Activated T-helper 2 cell treated with anti-CD3 and anti-CD28 coated beads, Interferon-gamma antibody, Interleukin-2, Interleukin-4, amounts not matched to agents 10 μg/mL and 5 μg/mL and 100 μg/mL, durations not matched to agents 14 hours and 24 hours and 36 hours (primary cell): ENCODE results near the gene COQ4. TPM values are rescaled to one million over a fixed set of nuclear protein-coding genes. Genes with fewer than 3 reads are reported as not detected.
A peak's percentile ranks its signal among the peaks of the same experiment; 100 is the strongest.

Experiments
- DNase-seq: peaks from one replicate; pipeline ENCODE4 v3.0.0; 2021; ENCODE audit warnings: low spot score
- H3K27ac Mint-ChIP-seq: one replicate; pipeline ENCODE4 v1.8.0; 2021; ENCODE audit warnings: mixed read lengths
- H3K27me3 Mint-ChIP-seq: one replicate; pipeline ENCODE4 v1.8.0; 2021; ENCODE audit warnings: low read depth, mixed read lengths
- H3K36me3 Mint-ChIP-seq: one replicate; pipeline ENCODE4 v1.8.0; 2021; ENCODE audit warnings: low read depth, mixed read lengths
- H3K4me1 Mint-ChIP-seq: one replicate; pipeline ENCODE4 v1.8.0; 2021; ENCODE audit warnings: low read depth, mixed read lengths
- H3K4me3 Mint-ChIP-seq: one replicate; pipeline ENCODE4 v1.8.0; 2021; ENCODE audit warnings: low read depth, mild to moderate bottlenecking, moderate library complexity, mixed read lengths
- H3K9me3 Mint-ChIP-seq: one replicate; pipeline ENCODE4 v1.8.0; 2021; ENCODE audit warnings: mixed read lengths
- intact Hi-C: fragments of 100-400 bp; cut with micrococcal nuclease; formaldehyde crosslinking; loops from one replicate; pipeline ENCODE4 v1.15.1; 2023
- total RNA-seq: library from RNA; stranded (reverse); gene quantifications from 2 replicates; pipeline ENCODE4 v1.2.3, GENCODE V29; 2022

Gene COQ4
- total RNA-seq, 1 donor from 2014 or later: 49.6 TPM

DNA sequence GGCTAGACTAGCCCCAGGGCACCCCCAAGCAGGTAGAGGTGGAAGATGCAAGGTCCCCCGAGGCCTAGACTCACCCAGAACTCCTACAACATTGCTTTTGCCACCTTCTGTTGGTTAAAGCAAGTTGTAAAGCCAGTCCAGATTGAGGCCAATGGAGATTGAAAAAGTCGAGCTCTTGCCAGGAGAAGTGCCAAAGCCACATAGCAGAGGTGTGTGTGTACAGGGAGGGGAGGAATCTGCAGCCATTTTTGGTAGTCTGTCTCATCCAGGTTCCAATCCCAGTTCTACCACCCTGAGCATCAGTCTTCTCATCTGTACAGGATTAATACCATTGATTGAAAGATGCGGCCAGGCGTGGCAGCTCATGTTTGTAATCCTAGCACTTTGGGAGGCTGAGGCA is 36.2 kb downstream of the COQ4 start:
- H3K4me3 Mint-ChIP-seq: no peak overlapping the region
- H3K27me3 Mint-ChIP-seq: no peaks in the 10 kb centered on the region
- DNase-seq: no peak
- peaks cover 19% of the 10 kb centered on the region for H3K36me3 Mint-ChIP-seq
- H3K9me3 Mint-ChIP-seq: no peaks in the 10 kb centered on the region
- H3K27ac Mint-ChIP-seq: no peak overlapping the region
- intact Hi-C loops: no loop called here
- peaks cover 10% of the 10 kb centered on the region for H3K4me1 Mint-ChIP-seq

DNA sequence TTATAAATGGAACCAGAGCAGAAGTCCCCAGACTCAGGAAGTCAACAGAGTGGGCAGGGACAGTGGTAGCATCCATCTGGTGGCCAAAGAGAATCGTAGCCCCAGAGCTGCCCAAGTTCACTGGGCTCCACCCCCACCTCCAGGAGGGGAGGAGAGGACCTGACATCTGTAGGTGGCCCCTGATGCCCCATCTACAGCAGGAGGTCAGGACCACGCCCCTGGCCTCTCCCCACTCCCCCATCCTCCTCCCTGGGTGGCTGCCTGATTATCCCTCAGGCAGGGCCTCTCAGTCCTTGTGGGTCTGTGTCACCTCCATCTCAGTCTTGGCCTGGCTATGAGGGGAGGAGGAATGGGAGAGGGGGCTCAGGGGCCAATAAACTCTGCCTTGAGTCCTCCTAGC is 38.2 kb downstream of the COQ4 start:
- Mint-ChIP-seq H3K27me3 (no peaks in the 10 kb centered on the region), H3K4me1 (peaks cover 13% of the 10 kb centered on the region), H3K9me3 (no peaks in the 10 kb centered on the region), H3K36me3 (peaks cover 12% of the 10 kb centered on the region), H3K27ac (no peak overlapping the region), H3K4me3 (no peak overlapping the region)
- DNase-seq: no peak
- intact Hi-C loops: no loop called here

DNA sequence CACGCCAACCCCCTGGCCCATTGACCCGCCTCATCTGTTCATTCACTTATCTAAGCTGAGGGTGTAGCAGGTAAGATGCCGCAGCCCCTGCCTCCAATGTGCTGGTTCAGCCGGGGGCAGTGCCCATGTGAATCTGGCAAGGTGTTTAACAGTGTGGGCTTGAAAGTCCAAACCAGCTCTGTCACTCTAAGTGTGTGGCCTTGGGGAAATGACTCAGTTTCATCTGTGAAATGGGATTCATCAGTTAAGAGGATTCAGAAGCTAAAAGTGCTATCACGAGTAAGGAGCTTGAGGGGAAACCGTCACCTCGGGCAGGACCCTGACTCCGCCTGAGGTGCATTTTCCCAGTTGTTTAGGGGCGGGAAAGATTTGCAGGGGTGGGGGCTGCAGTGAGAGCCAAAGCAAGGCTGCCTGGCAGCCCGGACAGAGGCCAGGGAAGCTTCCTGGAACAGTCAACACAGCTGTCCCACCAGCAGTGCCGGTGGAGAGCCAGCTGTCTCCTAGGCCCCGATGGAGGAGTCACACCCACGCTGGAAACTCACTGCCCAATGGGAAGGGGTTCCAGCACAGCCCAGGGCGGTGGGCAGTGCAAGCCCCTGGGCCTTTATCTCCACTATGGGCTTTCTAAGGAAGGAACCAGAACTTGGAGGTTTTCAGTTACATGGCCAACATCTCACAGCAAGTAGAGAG is 38.8 kb downstream of the COQ4 start:
- peaks cover 7% of the 10 kb centered on the region for H3K36me3 Mint-ChIP-seq
- no peak for DNase-seq
- H3K4me3 Mint-ChIP-seq: peak overlapping the region; percentile 74
- intact Hi-C loops: no loop called here
- H3K27ac Mint-ChIP-seq: peak overlapping the region; percentile 36
- no peaks in the 10 kb centered on the region for H3K9me3 Mint-ChIP-seq
- peaks cover 13% of the 10 kb centered on the region for H3K4me1 Mint-ChIP-seq
- H3K27me3 Mint-ChIP-seq: no peaks in the 10 kb centered on the region

DNA sequence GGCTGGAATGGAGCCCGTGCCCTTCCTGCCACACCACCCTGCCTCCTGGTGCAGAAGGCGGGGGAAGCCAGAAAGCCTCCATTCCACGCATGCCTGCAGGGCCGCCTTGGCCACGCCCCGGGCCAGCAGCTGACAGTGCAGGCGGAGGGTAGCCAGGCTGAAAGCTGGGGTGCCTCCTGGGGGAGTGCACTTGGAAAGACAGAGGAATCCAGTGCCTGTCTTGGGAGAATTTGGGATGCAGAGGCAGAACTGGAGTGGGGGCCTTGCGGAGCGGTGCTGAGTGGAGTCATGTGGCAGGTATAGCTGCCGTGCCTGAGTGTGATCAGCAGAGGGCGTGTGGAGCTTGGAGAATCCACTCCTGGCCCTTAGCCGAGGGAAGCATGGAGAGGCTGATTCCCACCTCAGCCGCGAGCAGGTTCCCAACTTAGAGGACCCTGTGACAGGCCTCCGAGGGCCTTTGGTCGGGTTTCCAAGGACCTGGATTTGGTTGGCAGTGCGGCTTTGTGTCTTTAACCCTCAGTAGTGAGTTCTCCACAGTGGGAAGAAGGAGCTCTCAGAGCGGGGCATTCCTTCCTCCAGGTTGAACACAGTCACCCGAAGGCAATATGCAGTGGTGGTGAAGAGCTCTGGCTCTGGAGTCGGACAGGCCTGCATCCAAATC is 39.5 kb downstream of the COQ4 start:
- Mint-ChIP-seq H3K27me3 (no peaks in the 10 kb centered on the region), H3K27ac (no peak overlapping the region)

DNA sequence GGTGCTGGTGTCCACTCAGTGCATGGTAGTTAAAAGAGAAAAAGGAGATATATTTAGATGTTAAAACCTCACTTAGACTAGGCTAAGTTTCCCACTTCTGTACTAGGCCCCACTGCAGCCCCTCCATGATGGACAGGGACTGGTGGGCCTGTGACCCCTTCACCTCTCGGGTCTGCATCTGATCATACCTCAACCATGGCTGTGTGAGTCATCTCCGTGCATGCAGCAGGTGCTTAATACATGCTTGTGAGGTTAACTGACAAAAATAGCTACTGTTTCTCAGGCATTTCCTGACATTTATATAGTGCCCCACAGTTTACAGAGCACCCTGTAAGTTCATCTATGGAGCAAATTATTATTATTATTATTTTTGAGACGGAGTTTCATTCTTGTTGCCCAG is 40.1 kb downstream of the COQ4 start:
- intact Hi-C loops: loop anchor here (1.0 kb wide), 1 partner anchor 50 kb away; no protein-coding TSS in a partner anchor
- DNase-seq: no peak
- Mint-ChIP-seq H3K27ac (no peak overlapping the region), H3K36me3 (peaks cover 3% of the 10 kb centered on the region), H3K4me1 (peaks cover 13% of the 10 kb centered on the region), H3K27me3 (no peaks in the 10 kb centered on the region), H3K9me3 (no peaks in the 10 kb centered on the region), H3K4me3 (no peak overlapping the region)

More for the DNA sequence above, 39.5 kb downstream of the COQ4 start:
- peaks cover 7% of the 10 kb centered on the region for H3K36me3 Mint-ChIP-seq
- H3K4me3 Mint-ChIP-seq: peak overlapping the region; percentile 74
- H3K9me3 Mint-ChIP-seq: no peaks in the 10 kb centered on the region
- intact Hi-C loops: loop anchor here (1.0 kb wide), 1 partner anchor 50 kb away; no protein-coding TSS in a partner anchor
- H3K4me1 Mint-ChIP-seq: peaks cover 13% of the 10 kb centered on the region
- peak; percentile 63 for DNase-seq

DNA sequence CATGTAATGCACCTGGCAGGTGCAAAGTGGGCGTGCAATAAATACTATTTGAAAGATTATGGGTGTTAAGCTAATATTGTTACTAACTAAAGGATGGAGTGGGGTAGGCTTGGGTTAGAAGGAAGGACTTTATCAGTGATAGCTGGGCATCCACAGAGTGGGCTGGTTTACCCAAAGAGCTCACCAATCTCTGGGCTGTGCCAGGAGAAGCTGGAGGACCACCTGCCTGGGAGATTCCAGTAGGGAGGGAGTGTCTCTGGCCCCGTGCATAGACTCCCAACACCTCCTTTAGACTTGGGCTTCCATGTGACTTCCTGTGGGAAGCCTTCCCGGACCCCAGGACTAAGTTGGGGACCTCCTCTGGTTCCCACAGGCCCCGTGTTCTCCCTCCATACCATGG is 42.9 kb downstream of the COQ4 start:
- no peak for DNase-seq
- Mint-ChIP-seq H3K4me3 (no peak overlapping the region), H3K36me3 (peaks cover 3% of the 10 kb centered on the region), H3K27me3 (no peaks in the 10 kb centered on the region), H3K27ac (no peak overlapping the region), H3K4me1 (peaks cover 18% of the 10 kb centered on the region), H3K9me3 (no peaks in the 10 kb centered on the region)
- intact Hi-C loops: no loop called here

DNA sequence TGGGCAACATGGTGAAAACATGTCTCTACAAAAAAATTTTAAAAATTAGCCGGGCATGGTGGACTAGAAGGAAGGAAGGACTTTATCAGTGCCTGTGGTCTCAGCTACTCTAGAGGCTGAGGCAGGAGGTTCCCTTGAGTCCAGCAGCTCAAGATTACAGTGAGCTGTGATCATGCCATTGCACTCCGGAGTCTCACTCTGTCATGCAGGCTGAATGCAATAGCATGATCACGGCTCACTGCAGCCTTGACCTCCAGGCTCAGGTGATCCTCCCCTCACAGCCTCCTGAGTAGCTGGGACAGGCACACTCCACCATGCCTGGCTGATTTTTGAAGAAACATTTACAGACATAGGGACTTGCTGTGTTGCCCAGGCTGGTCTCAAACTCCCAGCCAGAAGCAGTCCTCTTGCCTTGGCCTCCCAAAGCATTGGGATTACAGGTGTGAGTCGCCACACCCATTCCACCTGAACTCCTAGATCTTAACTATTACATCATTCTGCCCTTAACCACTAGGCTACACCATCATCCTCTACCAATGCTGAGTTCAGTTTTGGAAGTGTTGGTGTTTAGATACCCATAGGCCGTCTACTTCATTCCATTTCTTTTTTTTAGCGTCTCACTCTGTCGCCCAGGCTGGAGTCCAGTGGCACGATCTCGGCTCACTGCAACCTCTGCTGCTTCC is 46.5 kb downstream of the COQ4 start:
- peak overlapping the region; percentile 26 for H3K4me3 Mint-ChIP-seq
- no peaks in the 10 kb centered on the region for H3K27me3 Mint-ChIP-seq
- no peak overlapping the region for H3K27ac Mint-ChIP-seq
- peaks cover 29% of the 10 kb centered on the region for H3K4me1 Mint-ChIP-seq
- H3K36me3 Mint-ChIP-seq: peaks cover 24% of the 10 kb centered on the region
- intact Hi-C loops: no loop called here
- no peaks in the 10 kb centered on the region for H3K9me3 Mint-ChIP-seq
- no peak for DNase-seq

DNA sequence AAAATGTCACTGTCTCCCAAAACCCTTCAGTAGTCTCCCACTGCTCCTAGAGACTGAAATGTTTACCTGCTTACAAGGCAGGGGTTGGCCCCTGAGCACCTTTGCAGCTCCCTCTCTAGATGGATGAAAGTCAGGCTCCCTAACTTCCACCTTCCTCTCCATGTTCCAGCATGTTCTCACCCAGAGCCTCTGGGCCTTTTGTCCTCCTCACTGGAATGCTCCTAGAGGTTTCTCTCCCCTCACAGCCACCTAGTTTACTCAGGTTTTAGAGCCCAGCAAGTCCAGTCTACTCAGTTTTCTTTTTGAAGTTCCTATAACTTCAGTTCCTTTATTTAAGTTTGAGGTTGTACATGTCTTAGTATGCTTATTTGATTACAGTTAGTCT is 47.7 kb downstream of the COQ4 start:
- Mint-ChIP-seq H3K9me3 (no peaks in the 10 kb centered on the region), H3K27ac (peak overlapping the region; percentile 82), H3K4me3 (peak overlapping the region; percentile 95), H3K27me3 (no peaks in the 10 kb centered on the region), H3K4me1 (peaks cover 29% of the 10 kb centered on the region), H3K36me3 (peaks cover 28% of the 10 kb centered on the region)
- no peak for DNase-seq
- intact Hi-C loops: no loop called here

DNA sequence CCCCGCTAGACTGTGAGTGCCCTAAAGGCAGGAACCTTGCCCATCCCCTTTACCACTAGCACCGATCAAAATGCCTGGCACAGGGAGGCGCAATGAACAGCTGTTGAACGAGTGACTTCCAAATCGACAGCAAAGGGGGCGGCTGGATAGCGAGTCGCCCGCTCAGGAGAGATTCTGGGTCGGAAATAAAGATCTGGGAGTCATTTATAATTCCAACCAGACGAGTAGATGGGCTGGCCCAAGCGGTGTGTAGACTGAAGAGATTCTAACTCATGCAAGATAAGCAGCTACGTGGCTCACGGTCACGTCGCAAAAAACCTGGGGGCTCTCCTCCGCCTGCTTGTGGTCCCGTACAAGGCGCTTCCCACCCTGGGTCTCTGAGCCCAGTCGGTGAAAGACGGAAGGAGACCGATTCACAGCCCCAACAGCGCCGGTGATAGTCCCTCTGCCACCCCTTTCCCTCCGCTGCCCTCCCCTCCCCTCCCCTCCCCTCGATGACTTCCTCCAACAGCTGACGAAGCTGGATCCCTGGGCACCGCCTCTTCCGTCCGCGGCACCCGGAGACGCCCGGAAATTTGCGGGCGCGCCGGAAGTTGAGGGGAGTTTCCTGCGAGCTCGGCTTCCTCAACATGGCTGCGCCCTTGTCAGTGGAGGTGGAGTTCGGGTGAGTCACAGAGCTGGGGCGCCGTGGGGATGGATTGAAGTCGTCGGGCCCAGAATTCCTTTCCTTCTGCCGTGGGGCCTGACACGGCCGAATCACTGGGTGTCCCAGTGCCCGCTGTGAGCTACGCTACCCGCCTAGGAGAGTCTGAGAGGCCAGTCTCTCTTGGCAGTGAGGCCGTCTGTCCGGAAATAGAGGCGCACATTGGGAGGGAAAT is 48.4 kb downstream of the COQ4 start, which contains the start of gene URM1:
URM1 (plus strand) TSS at position 623 of the 878 bp plus-strand sequence; CDS start at position 630, 7 bp downstream.
- Mint-ChIP-seq H3K27me3 (no peaks in the 10 kb centered on the region), H3K9me3 (no peaks in the 10 kb centered on the region), H3K36me3 (peaks cover 31% of the 10 kb centered on the region), H3K4me3 (peak within 1 kb of the TSS; percentile 95), H3K4me1 (peaks cover 29% of the 10 kb centered on the region), H3K27ac (peak within 1 kb of the TSS; percentile 82)
- intact Hi-C loops: loop anchor here (1.0 kb wide), 1 partner anchor 49 kb away; the partner anchor contains the start of genes COQ4 and TRUB2
- peak; percentile 96 for DNase-seq

DNA sequence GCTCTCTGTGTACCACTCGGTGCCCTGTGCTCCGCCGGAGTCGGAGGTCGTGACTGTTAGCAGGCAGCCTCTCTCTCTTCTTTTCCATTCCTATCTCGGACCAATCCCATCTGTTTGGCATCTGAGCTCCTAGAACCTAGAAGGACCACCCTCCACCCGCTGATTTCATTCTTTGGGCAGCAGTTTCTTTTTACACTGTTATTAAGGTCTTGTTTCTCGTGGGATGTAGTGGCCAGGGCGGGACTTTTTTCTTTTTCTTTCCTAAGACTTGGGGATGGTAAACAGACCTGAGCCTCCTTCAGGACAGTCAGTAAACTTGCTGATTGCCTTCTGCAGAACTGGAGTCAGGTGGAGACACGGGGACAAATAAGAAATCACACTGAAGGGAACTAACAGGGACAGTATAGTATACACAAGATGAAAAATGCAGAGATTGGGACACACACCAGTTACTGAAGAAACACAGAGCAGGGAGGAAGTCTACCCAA is 49.0 kb downstream of the COQ4 start:
- peak overlapping the region; percentile 95 for H3K4me3 Mint-ChIP-seq
- no peaks in the 10 kb centered on the region for H3K9me3 Mint-ChIP-seq
- peaks cover 31% of the 10 kb centered on the region for H3K36me3 Mint-ChIP-seq
- no peak for DNase-seq
- intact Hi-C loops: loop anchor here (1.0 kb wide), 1 partner anchor 49 kb away; the partner anchor contains the start of genes COQ4 and TRUB2
- peaks cover 29% of the 10 kb centered on the region for H3K4me1 Mint-ChIP-seq
- no peaks in the 10 kb centered on the region for H3K27me3 Mint-ChIP-seq
- H3K27ac Mint-ChIP-seq: peak overlapping the region; percentile 82

DNA sequence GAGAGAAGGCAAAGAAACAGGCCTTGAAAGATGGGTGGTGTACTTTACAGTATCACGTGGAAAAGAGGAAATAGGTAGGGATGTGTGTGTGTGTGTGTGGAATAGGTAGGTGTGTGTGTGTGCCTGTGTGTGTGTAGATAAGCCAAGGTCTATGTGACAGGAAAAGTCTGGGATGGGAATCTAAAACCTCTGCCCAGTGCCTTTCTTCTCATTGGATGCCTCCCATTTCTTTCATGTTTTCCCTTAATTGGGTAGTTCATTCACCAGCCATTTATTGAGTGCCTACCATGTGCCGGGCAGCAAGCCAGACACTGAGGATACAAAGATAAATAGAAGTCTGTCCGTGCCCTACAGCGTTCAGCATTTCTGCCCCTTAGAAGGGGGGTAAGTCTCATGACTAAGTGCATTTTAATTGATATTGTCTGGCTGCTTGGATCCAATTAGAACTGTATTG is 49.6 kb downstream of the COQ4 start:
- Mint-ChIP-seq H3K4me3 (peak overlapping the region; percentile 95), H3K27ac (peak overlapping the region; percentile 82), H3K27me3 (no peaks in the 10 kb centered on the region), H3K36me3 (peaks cover 34% of the 10 kb centered on the region), H3K9me3 (no peaks in the 10 kb centered on the region), H3K4me1 (peaks cover 29% of the 10 kb centered on the region)
- DNase-seq: no peak
- intact Hi-C loops: no loop called here

DNA sequence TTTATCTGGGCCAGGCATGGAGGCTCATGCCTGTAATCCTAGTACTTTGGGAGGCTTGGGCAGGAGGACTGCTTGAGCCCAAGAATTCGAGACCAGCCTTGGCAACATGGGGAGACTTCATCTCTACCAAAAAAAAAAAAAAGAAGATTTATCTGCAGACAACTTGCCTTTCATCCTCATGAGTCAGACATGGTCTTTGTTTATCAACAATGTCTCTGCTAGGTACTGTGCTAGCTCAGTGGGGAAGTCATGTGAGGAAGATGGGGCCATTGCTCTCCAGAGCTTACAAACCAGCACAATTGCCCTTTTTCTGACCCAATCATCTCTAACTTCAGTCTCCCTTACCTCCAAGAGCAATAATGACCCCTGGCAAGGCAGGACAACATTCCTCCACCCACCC is 50.1 kb downstream of the COQ4 start:
- H3K4me1 Mint-ChIP-seq: peaks cover 29% of the 10 kb centered on the region
- H3K9me3 Mint-ChIP-seq: no peaks in the 10 kb centered on the region
- peaks cover 37% of the 10 kb centered on the region for H3K36me3 Mint-ChIP-seq
- no peaks in the 10 kb centered on the region for H3K27me3 Mint-ChIP-seq
- peak overlapping the region; percentile 95 for H3K4me3 Mint-ChIP-seq
- peak overlapping the region; percentile 71 for H3K27ac Mint-ChIP-seq
- intact Hi-C loops: no loop called here
- no peak for DNase-seq
